KG1 (cell line): ENCODE measurements around the gene IAH1.

ENCODE experiments used
- DNase-seq: peaks from one replicate; lab custom pipeline; 2025; lab: John Stamatoyannopoulos, UW

Gene IAH1

GRCh38 chr2:9527995-9528787, 53.8 kb downstream of the IAH1 start:
- no peak for DNase-seq

DNA sequence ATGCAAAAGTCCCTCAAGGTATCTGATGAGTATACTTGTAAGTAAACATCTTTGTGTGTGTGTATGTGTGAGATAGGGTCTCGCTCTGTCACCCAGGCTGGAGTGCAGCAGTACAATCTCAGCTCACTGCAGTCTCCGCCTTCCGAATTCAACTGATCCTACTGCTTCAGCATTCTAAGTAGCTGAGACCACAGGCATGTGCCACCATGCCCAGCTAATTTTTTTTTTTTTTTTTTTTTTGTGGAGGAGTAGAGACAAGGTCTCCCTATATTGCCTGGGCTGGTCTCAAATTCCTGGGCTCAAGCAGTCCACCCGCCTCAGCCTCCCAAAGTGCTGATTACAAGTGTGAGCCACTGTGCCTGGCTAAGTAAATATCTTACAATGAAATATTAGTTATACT, 58.1 kb downstream of the IAH1 start:
- DNase-seq: no peak

DNA sequence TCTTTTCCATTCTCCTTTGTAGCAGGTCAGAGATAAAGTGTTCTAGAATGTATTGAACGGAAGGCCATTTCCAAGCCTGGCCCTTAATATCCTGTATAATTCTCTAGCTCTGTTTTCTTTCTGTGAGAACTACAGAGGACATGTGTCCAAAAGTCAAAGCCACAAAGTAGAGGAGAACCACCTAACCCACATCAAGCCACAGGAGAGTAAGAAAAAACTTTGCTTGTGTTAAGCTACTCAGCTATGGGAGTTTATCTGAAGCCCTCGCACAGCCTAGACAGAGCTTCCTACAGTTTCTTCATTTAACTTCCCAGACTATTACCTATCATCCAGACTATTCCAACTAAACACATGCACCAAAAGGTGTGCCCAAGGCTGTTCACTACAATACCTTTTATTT, 59.3 kb downstream of the IAH1 start:
- DNase-seq: no peak

GRCh38 chr2:9535177-9535576, 60.8 kb downstream of the IAH1 start:
- DNase-seq: no peak

- no peak for DNase-seq
Observed at GRCh38 chr2:9536504-9536903, 62.2 kb downstream of the IAH1 start.

DNA sequence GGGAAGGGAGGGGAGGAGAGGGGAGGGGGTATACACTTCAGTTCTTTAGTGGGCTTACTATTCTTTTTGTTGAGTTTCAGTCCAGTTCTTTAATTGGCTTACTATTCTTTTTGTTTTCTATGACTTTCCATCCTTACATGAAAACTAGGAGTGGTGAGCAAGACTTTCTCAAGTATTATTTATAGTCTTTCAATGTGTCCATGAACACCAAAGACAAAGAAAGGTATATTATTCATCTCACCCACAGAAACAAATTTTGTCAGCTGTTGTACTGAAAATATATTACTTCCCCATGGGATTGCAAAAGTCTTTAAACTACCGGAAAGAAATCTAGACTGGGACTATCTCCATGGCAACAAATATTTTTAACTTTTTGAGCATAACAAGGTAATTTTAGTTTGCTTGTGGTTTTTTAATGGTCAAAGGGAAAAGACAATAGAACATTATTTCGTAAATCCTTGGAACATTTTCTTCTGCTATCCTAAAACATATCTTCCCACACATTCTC, 63.7 kb downstream of the IAH1 start:
- DNase-seq: peak; percentile 46
